Measurements from ENCODE around the gene SERINC2.

DNA sequence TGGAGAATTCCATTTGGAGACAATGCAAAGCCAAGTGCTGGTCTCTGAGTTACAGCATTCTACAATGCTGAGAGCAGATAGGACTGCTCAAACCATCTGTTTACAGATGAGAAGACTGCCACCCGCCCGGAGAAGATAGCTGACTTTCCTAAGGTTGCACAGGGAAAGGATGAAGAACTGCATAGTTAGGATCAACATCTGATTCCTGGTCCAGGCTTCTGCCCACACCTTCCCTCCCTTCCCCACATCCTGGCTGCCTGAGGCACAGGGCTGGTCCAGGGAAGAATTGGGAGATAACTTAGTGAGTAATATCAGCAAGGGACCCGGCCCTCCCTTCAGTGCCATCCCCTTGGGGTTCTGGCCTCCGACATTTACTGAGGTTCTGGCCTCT lies 2.0 kb downstream of the SERINC2 start:
- TF ChIP-seq, protein P1, sequence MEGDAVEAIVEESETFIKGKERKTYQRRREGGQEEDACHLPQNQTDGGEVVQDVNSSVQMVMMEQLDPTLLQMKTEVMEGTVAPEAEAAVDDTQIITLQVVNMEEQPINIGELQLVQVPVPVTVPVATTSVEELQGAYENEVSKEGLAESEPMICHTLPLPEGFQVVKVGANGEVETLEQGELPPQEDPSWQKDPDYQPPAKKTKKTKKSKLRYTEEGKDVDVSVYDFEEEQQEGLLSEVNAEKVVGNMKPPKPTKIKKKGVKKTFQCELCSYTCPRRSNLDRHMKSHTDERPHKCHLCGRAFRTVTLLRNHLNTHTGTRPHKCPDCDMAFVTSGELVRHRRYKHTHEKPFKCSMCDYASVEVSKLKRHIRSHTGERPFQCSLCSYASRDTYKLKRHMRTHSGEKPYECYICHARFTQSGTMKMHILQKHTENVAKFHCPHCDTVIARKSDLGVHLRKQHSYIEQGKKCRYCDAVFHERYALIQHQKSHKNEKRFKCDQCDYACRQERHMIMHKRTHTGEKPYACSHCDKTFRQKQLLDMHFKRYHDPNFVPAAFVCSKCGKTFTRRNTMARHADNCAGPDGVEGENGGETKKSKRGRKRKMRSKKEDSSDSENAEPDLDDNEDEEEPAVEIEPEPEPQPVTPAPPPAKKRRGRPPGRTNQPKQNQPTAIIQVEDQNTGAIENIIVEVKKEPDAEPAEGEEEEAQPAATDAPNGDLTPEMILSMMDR (IDR thresholded peaks at IDR 0.05) = no peak
- TF ChIP-seq POLR2A (IDR thresholded peaks at IDR 0.05) = no peak
